GM12878 (cell line): ENCODE data around the gene DNAJB2. TPM values are rescaled to one million over a fixed set of nuclear protein-coding genes. Genes with fewer than 3 reads are reported as not detected.

Experiments used
- ATAC-seq: fragments of 200-7000 bp; cut with Tn5 transposase; 3 replicates; pipeline ENCODE4 v1.9.1; 2020; ENCODE audit warnings: mild to moderate bottlenecking, moderate library complexity
- BruUV-seq: library from RNA; stranded (reverse); fragments of 400-500 nt; replicated peaks from 2 replicates; lab custom pipeline; 2021; lab: Mats Ljungman, UMichigan
- CTCF ChIA-PET: fragments of 300-600 bp; sonication (Branson Sonifier 250); formaldehyde crosslinking; extraction: SDS; loops from one replicate; lab custom pipeline; 2021; ENCODE audit warnings: inconsistent platforms; lab: Yijun Ruan, JAX
- POLR2A ChIA-PET: fragments of 350-600 bp; formaldehyde crosslinking; extraction: SDS; loops from one replicate; lab custom pipeline; 2021; ENCODE audit warnings: inconsistent platforms; lab: Charles Lee
- RAD21 ChIA-PET: fragments of 300-600 bp; sonication (Branson Sonifier 250); formaldehyde crosslinking; loops from one replicate; lab custom pipeline; 2023; ENCODE audit warnings: antibody characterized with exemption; ENCODE audit not compliant: unreplicated experiment; lab: Charles Lee
- SMC1A ChIA-PET: fragments of 300-600 bp; sonication (Branson Sonifier 250); formaldehyde crosslinking; loops from one replicate; lab custom pipeline; 2023; ENCODE audit not compliant: unreplicated experiment, uncharacterized antibody; lab: Charles Lee
- DNase-seq: peaks from one replicate; pipeline ENCODE4 v3.0.0-alpha.2; 2011; ENCODE audit warnings: low read depth, low spot score
- FAIRE-seq: peaks from 3 replicates; lab custom pipeline; 2011; peaks lifted over from hg19 to GRCh38; lab: Jason Lieb, UNC
- H2AFZ ChIP-seq: 2 replicates; pipeline ENCODE4 v1.6.0; 2011; ENCODE audit warnings: low read depth, low read length, control low read depth; ENCODE audit not compliant: control insufficient read depth
- H3K27ac ChIP-seq: 2 replicates; pipeline ENCODE4 v1.5.1; 2011; ENCODE audit warnings: control low read depth; ENCODE audit not compliant: control insufficient read depth, insufficient read depth
- H3K27me3 ChIP-seq, 2 experiments: replicated peaks in 1 of 2; 2 replicates each; pipeline versions ENCODE4 v1.6.0 to v1.6.1; 2011; ENCODE audit warnings: low read length in 1 of 2; ENCODE audit not compliant: control insufficient read depth in 2 of 2, insufficient read depth in 2 of 2
- H3K36me3 ChIP-seq, 2 experiments: 2 replicates each; pipeline ENCODE4 v1.5.1; 2011; ENCODE audit warnings: low read length in 1 of 2; ENCODE audit not compliant: control insufficient read depth in 2 of 2, insufficient read depth in 2 of 2
- H3K4me1 ChIP-seq: 2 replicates; pipeline ENCODE4 v1.6.1; 2011; ENCODE audit warnings: mild to moderate bottlenecking, low read length, moderate library complexity, mixed read lengths; ENCODE audit not compliant: control insufficient read depth, insufficient read depth
- H3K4me2 ChIP-seq: 2 replicates; pipeline ENCODE4 v1.6.0; 2011; ENCODE audit warnings: control low read depth; ENCODE audit not compliant: control insufficient read depth, insufficient read depth
- H3K4me3 ChIP-seq: fragments of 200-600 bp; sonication (generic); 2 replicates; pipeline ENCODE4 v1.5.1; 2016
- H3K79me2 ChIP-seq: 2 replicates; pipeline ENCODE4 v1.6.0; 2011; ENCODE audit warnings: low read length; ENCODE audit not compliant: control insufficient read depth, insufficient read depth
- H3K9ac ChIP-seq: 2 replicates; pipeline ENCODE4 v1.8.0; 2011; ENCODE audit warnings: low read length, control low read depth, mixed read lengths; ENCODE audit not compliant: control insufficient read depth, insufficient read depth
- H3K9me3 ChIP-seq: replicated peaks from 3 replicates; pipeline ENCODE4 v1.5.1; 2011; ENCODE audit warnings: mild to moderate bottlenecking, low read length; ENCODE audit not compliant: control insufficient read depth, insufficient read depth
- H4K20me1 ChIP-seq: 2 replicates; pipeline ENCODE4 v1.6.0; 2011; ENCODE audit not compliant: control insufficient read depth, insufficient read depth
- ASH2L ChIP-seq: fragments of 300-600, 200-600 bp; sonication (generic); IDR thresholded peaks from 2 replicates; pipeline ENCODE4 v1.6.1; 2017; ENCODE audit warnings: low read depth, mild to moderate bottlenecking, borderline replicate concordance
- BCL11A ChIP-seq: IDR thresholded peaks from 2 replicates; pipeline ENCODE4 v1.6.1; 2011; ENCODE audit warnings: low read depth, low read length
- CEBPB ChIP-seq, 2 experiments: fragments of 150-350 bp in 1 of 2; IDR thresholded peaks; 2 replicates each; pipeline ENCODE4 v1.6.1; 2012 to 2014; ENCODE audit warnings: low read depth in 2 of 2, low read length in 2 of 2, borderline replicate concordance in 1 of 2, inconsistent platforms in 1 of 2
- FOXK2 ChIP-seq: fragments of 450-650 bp; IDR thresholded peaks from 2 replicates; pipeline ENCODE4 v1.6.1; 2017; ENCODE audit warnings: mild to moderate bottlenecking, moderate library complexity
- HCFC1 ChIP-seq: fragments of 150-350 bp; IDR thresholded peaks from 2 replicates; pipeline ENCODE4 v1.6.1; 2014; ENCODE audit warnings: low read length
- JUND ChIP-seq: IDR thresholded peaks from 2 replicates; pipeline ENCODE4 v1.6.1; 2012; ENCODE audit warnings: low read depth, mild to moderate bottlenecking, low read length, improper control_type of control experiment, moderate library complexity
- KLF5 ChIP-seq: fragments of 450-650 bp; IDR thresholded peaks from 2 replicates; pipeline ENCODE4 v1.6.1; 2014; ENCODE audit warnings: mild to moderate bottlenecking; ENCODE audit not compliant: partially characterized antibody
- MEF2A ChIP-seq: IDR thresholded peaks from 2 replicates; pipeline ENCODE4 v1.6.1; 2011; ENCODE audit warnings: low read depth, mild to moderate bottlenecking, low read length, moderate library complexity; ENCODE audit not compliant: insufficient read depth
- MYB ChIP-seq: fragments of 150-350 bp; IDR thresholded peaks from 2 replicates; pipeline ENCODE4 v1.6.1; 2014; ENCODE audit warnings: mild to moderate bottlenecking, low read depth, low read length, borderline replicate concordance
- RAD21 ChIP-seq: IDR thresholded peaks from 2 replicates; pipeline ENCODE4 v1.6.1; 2011; ENCODE audit warnings: mild to moderate bottlenecking, low read depth, low read length, moderate library complexity; ENCODE audit not compliant: insufficient read depth
- SMC3 ChIP-seq: IDR thresholded peaks from 2 replicates; pipeline ENCODE4 v1.6.1; 2011; ENCODE audit warnings: low read length, improper control_type of control experiment, borderline replicate concordance
- TCF12 ChIP-seq: IDR thresholded peaks from 2 replicates; pipeline ENCODE4 v1.6.1; 2011; ENCODE audit warnings: low read depth, mild to moderate bottlenecking, low read length
- WRNIP1 ChIP-seq: IDR thresholded peaks from 2 replicates; pipeline ENCODE4 v1.6.1; 2011; ENCODE audit warnings: low read depth, low read length, improper control_type of control experiment, borderline replicate concordance
- ZZZ3 ChIP-seq: IDR thresholded peaks from 2 replicates; pipeline ENCODE4 v1.6.1; 2011; ENCODE audit warnings: low read depth; ENCODE audit not compliant: control insufficient read depth, insufficient read length
- WGBS: methylation state at CpG from one replicate; pipeline ENCODE4 v1.1.6; 2016; ENCODE audit warnings: low lambda C conversion rate; ENCODE audit not compliant: insufficient replicate concordance, insufficient coverage; ENCODE audit errors: missing lambda C conversion rate; 5-methylcytosine and 5-hydroxymethylcytosine counted together
- in situ Hi-C: fragments of 300-500 bp; cut with MboI; formaldehyde crosslinking; loops from 9 replicates; pipeline ENCODE4 v1.14.3; 2018; ENCODE audit warnings: mixed read lengths
- intact Hi-C: fragments of 100-400 bp; cut with micrococcal nuclease; formaldehyde crosslinking; loops from one replicate; pipeline ENCODE4 v1.14.2; 2022; ENCODE audit not compliant: unreplicated experiment
- polyA plus RNA-seq, 11 experiments: library from polyadenylated mRNA; depleted of rRNA in 4 of 11; unstranded in 6 of 11; stranded (reverse) in 5 of 11; fragments of >200 nt; fragmentation: Nextera tagmentation in 4 of 11; fragmentation: Illumina TruSeq in 1 of 11; extraction: Ambion mirVana in 4 of 11; extraction: Trizol in 1 of 11; gene quantifications; 1 replicate in 1 of 11; 2 replicates in 10 of 11; pipeline versions ENCODE4 v1.2.1 to v1.2.3, GENCODE V29; 2011 to 2016; ENCODE audit warnings: inconsistent platforms in 2 of 11, missing spikeins in 2 of 11, low read depth in 1 of 11
- total RNA-seq, 4 experiments: library from RNA; depleted of rRNA in 3 of 4; stranded (reverse); fragments of >200 nt in 3 of 4; fragmentation: Illumina TruSeq in 1 of 4; extraction: Trizol in 1 of 4; gene quantifications; 2 replicates each; pipeline versions ENCODE4 v1.2.1 to v1.2.3, GENCODE V29; 2013 to 2021
- TF ChIP-seq, protein P1 (sequence below): IDR thresholded peaks from 2 replicates; pipeline ENCODE4 v1.6.1; 2011; ENCODE audit warnings: mild to moderate bottlenecking, low read depth, low read length, moderate library complexity; ENCODE audit not compliant: insufficient replicate concordance

DNAJB2 gene
- total and polyA plus RNA-seq, 10 of the 15 experiments (the other 5 are each of a cell fraction or from before 2014, with no cell fraction given), result 0.26 to 36.5 (median 12.5) TPM

DNA sequence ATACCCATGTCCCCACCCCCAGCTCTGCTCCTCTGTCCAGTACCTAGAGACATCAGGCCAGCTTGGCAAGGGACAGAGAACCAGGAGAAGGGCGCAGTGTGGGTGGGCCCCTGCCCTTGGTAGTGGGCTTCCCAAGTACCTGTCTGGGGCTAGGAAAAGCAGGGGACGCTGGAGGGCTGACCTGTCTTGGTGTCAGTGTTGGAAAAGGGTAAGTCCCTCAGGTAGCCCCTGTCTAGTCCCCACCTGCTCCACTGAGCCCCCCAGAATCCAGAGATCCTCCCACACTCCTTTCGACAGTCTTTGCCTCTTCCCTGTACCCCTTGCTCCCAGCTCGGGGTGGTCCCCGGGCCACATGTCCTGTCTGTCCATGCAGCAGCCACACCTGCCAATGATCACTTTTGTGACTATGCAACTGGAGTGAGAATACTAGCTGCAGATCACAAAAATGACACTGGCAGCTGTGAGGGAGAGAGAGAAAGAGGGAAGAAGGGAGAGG, 14.6 kb downstream of the DNAJB2 start:
- Histone ChIP-seq H3K27me3 (peaks cover 0 to 3% of the 10 kb centered on the region in 2 experiments; a peak in 2 of 4 replicates), H3K27ac (no peak overlapping the region), H3K4me2 (no peak overlapping the region), H3K79me2 (no peaks in the 10 kb centered on the region), H3K9me3 (no peaks in the 10 kb centered on the region), H3K9ac (no peak overlapping the region), H3K4me3 (no peak overlapping the region), H3K36me3 (no peaks in the 10 kb centered on the region), H4K20me1 (no peaks in the 10 kb centered on the region), H2AFZ (peak overlapping the region; percentile 93), H3K4me1 (peaks cover 8% of the 10 kb centered on the region)
- WGBS, result 65% methylated on average over 5 of the region's 5 CpGs
- intact Hi-C loops (loop anchor here (2.0 kb wide), 1 partner anchor 75 kb away; the partner anchor contains the start of gene ABCB6), in situ Hi-C loops (no loop called here)
- FAIRE-seq, result no peak
- ChIA-PET SMC1A (interaction anchor here (0.8 to 6.0 kb wide), 5 partner anchors 14 to 135 kb away, joined by 3 to 96 read pairs (median 20); partner anchors contain the start of genes DNAJB2, NHEJ1 and SLC23A3), POLR2A (interaction anchor here (1.3 to 3.7 kb wide), 3 partner anchors 13 to 134 kb away, joined by 6 to 22 read pairs (median 15); partner anchors contain the start of gene NHEJ1), CTCF (interaction anchor here (0.7 to 10.9 kb wide), 14 partner anchors 15 to 686 kb away, joined by 3 to 257 read pairs (median 14); partner anchors contain the start of genes ABCB6, ANKZF1, ATG9A and CNPPD1), RAD21 (interaction anchor here (1.5 to 6.5 kb wide), 8 partner anchors 15 to 220 kb away, joined by 4 to 78 read pairs (median 16); partner anchors contain the start of genes CNPPD1, DNAJB2, DNPEP and NHEJ1)
- no peak for ATAC-seq
- no TSS peak for BruUV-seq
- TF ChIP-seq SMC3, result no peak
- TF ChIP-seq ZZZ3, result no peak
- TF ChIP-seq MEF2A, result no peak
- TF ChIP-seq BCL11A, result no peak
- no peak for TF ChIP-seq KLF5
- no peak for TF ChIP-seq FOXK2
- no peak for TF ChIP-seq RAD21
- TF ChIP-seq, protein P1, sequence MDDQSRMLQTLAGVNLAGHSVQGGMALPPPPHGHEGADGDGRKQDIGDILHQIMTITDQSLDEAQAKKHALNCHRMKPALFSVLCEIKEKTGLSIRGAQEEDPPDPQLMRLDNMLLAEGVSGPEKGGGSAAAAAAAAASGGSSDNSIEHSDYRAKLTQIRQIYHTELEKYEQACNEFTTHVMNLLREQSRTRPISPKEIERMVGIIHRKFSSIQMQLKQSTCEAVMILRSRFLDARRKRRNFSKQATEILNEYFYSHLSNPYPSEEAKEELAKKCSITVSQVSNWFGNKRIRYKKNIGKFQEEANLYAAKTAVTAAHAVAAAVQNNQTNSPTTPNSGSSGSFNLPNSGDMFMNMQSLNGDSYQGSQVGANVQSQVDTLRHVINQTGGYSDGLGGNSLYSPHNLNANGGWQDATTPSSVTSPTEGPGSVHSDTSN, result no peak
- TF ChIP-seq MYB, result no peak
- no peak for TF ChIP-seq HCFC1
- no peak for TF ChIP-seq TCF12
- no peak for TF ChIP-seq WRNIP1
- no peak for TF ChIP-seq JUND
- TF ChIP-seq ASH2L, result no peak
- TF ChIP-seq CEBPB (IDR thresholded peaks at IDR 0.05; ENCODE audit: borderline replicate concordance in 1 of 2, low read depth in 2 of 2, low read length in 2 of 2), result no peak
- no peak for DNase-seq
